ENCODE measurements around the gene CDK4. TPM values are rescaled to one million over a fixed set of nuclear protein-coding genes. Genes with fewer than 3 reads are reported as not detected.

The CDK4 gene
- 10 to 100 TPM; 14.7 to 97.4 (median 28.8) TPM for total RNA-seq

DNA sequence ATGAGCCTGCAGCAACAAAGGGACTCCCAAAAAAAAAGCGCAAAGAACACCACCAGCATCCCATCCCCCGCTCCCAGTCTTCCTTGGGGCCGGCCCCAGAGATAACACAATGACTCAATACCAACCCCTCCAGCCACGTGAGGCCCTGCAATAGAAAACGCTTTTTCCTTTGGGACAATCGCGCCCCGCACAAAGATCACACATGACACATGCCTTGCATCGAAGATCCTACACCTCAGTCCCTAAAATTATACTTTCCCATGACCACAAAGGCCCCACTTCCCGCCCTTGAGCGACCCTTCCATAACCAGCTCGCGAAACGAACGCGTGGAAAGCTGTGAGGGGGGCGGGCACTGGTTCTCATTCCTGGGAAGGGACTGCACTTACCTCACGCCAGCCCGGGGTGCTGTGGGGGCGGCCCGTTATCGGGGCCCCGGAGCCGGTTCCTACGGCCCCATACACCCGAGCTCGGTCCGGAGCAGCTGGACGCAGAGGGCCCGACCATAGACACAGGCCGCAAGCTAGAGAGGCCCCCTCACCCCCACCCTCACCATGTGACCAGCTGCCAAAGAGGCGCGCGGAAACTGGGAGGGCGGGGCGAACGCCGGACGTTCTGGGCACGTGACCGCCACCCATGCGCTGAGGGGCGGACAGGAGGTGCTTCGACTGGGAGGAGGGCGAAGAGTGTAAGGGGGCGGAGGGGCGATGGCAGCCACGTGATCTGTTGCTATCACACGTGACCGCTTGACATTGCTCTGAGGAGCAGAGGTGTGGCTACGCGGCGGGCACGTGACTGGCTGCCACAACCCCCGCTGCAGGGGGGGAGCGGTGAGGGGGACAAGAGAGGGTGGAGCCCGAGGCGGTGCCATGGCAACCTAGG lies at the start of gene CDK4:
CDK4 (minus strand) TSS at position 523 of the 880 bp plus-strand sequence. CDS start 593 bp downstream, outside the sequence.
- Histone ChIP-seq H3K4me1 (peaks cover 0 to 37% (median 4%) of the 10 kb centered on the region in 4 donors), H3K4me3 (peak within 1 kb of the TSS; percentile 49 to 70 (median 60)), H3K36me3 (peaks cover 0 to 27% (median 0%) of the 10 kb centered on the region in 3 donors), H3K27me3 (no peaks in the 10 kb centered on the region), H3K9me3 (no peaks in the 10 kb centered on the region), H3K27ac (peak within 1 kb of the TSS; percentile 69 to 81 (median 78))
- peak; percentile 98 to 100 (median 100) for DNase-seq
- peak; percentile 35 to 52 for TF ChIP-seq POLR2A (IDR thresholded peaks at IDR 0.05)
- TF ChIP-seq, protein P1, sequence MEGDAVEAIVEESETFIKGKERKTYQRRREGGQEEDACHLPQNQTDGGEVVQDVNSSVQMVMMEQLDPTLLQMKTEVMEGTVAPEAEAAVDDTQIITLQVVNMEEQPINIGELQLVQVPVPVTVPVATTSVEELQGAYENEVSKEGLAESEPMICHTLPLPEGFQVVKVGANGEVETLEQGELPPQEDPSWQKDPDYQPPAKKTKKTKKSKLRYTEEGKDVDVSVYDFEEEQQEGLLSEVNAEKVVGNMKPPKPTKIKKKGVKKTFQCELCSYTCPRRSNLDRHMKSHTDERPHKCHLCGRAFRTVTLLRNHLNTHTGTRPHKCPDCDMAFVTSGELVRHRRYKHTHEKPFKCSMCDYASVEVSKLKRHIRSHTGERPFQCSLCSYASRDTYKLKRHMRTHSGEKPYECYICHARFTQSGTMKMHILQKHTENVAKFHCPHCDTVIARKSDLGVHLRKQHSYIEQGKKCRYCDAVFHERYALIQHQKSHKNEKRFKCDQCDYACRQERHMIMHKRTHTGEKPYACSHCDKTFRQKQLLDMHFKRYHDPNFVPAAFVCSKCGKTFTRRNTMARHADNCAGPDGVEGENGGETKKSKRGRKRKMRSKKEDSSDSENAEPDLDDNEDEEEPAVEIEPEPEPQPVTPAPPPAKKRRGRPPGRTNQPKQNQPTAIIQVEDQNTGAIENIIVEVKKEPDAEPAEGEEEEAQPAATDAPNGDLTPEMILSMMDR (IDR thresholded peaks at IDR 0.05), result peak in 2 of 6 experiments; percentile 1

DNA sequence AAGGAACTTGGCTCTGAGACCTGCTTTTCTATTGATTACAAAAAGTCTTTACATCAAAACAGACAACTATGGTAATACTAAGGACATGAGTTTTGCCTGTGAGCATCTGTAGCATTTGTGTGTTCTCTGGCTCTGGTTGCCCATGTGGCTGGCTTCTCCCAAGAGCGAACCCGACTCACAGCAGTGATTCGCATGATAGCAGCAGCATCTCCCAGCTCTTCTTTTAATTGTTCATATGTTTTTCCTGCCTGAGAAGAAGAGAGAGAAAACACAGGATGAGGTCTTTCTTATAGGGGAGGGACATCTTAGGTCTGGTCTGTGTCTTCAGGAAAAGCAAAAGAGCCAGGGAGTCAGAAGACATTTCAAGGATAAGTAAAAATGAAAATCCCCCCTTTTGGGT lies 48.9 kb upstream of the CDK4 start:
- H3K9me3 ChIP-seq, result no peaks in the 10 kb centered on the region
- TF ChIP-seq, protein P1 (IDR thresholded peaks at IDR 0.05), result no peak
- TF ChIP-seq POLR2A (IDR thresholded peaks at IDR 0.05), result no peak
- H3K27me3 ChIP-seq, result no peaks in the 10 kb centered on the region
- no peak overlapping the region for H3K4me3 ChIP-seq
- H3K36me3 ChIP-seq, result peaks cover 0 to 72% (median 0%) of the 10 kb centered on the region in 3 donors
- H3K27ac ChIP-seq, result no peak overlapping the region
- no peak for DNase-seq
- H3K4me1 ChIP-seq, result no peaks in the 10 kb centered on the region

DNA sequence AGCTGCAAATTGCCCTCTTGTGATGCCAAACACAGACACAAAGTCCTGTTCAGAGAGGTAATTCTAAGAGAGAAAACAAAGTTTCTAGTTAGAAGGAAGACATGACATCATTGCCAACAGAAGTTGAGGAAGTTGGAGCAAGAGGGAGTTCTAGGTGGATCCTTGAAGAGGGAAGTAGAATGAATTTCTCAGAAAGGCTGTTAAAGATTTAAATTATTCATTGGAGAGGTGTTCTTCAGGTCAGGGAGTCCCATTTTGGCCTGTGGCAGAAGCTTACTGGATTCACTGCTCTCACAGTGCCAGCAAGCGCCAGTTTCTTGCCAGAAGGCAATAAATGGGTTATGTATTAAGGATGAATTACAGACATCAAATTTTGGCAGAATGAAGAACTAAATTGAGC lies 45.8 kb upstream of the CDK4 start:
- H3K27ac ChIP-seq, result no peak overlapping the region
- H3K27me3 ChIP-seq, result no peaks in the 10 kb centered on the region
- H3K4me3 ChIP-seq, result no peak overlapping the region
- TF ChIP-seq POLR2A (IDR thresholded peaks at IDR 0.05), result no peak
- TF ChIP-seq, protein P1 (IDR thresholded peaks at IDR 0.05), result no peak
- H3K9me3 ChIP-seq, result no peaks in the 10 kb centered on the region
- no peaks in the 10 kb centered on the region for H3K4me1 ChIP-seq
- H3K36me3 ChIP-seq, result peaks cover 0 to 87% (median 0%) of the 10 kb centered on the region in 3 donors
- no peak for DNase-seq

- H3K36me3 ChIP-seq, result peaks cover 0 to 87% (median 0%) of the 10 kb centered on the region in 3 donors
- H3K4me3 ChIP-seq, result no peak overlapping the region
- H3K27ac ChIP-seq, result no peak overlapping the region
- DNase-seq, result no peak
- H3K9me3 ChIP-seq, result no peaks in the 10 kb centered on the region
- TF ChIP-seq, protein P1 (IDR thresholded peaks at IDR 0.05), result no peak
- no peak for TF ChIP-seq POLR2A (IDR thresholded peaks at IDR 0.05)
- no peaks in the 10 kb centered on the region for H3K4me1 ChIP-seq
- H3K27me3 ChIP-seq, result no peaks in the 10 kb centered on the region
Measured at GRCh38 chr12:57796996-57797395, 44.9 kb upstream of the CDK4 start.

GRCh38 chr12:57795354-57795753 lies 43.2 kb upstream of the CDK4 start:
- no peaks in the 10 kb centered on the region for H3K4me1 ChIP-seq
- peaks cover 0 to 84% (median 0%) of the 10 kb centered on the region in 3 donors for H3K36me3 ChIP-seq

More at GRCh38 chr12:57795354-57795753, 43.2 kb upstream of the CDK4 start:
- no peak for DNase-seq
- no peak for TF ChIP-seq POLR2A (IDR thresholded peaks at IDR 0.05)
- TF ChIP-seq, protein P1 (IDR thresholded peaks at IDR 0.05), result no peak
- H3K9me3 ChIP-seq, result no peaks in the 10 kb centered on the region
- H3K27ac ChIP-seq, result no peak overlapping the region
- no peaks in the 10 kb centered on the region for H3K27me3 ChIP-seq
- no peak overlapping the region for H3K4me3 ChIP-seq

All from Peyer's patch (tissue), 4 donors.